GM18951 (cell line): ENCODE results near the gene C1QTNF6.
A peak's percentile ranks its signal among the peaks of the same experiment; 100 is the strongest.

Experiments
- POLR2A ChIP-seq: IDR thresholded peaks from 4 replicates; pipeline ENCODE4 v1.6.1; 2011; ENCODE audit warnings: mild to moderate bottlenecking; ENCODE audit not compliant: insufficient read length, insufficient read depth; ENCODE audit errors: extremely low read depth
- in situ Hi-C: fragments of 300-500 bp; cut with MboI; formaldehyde crosslinking; loops from one replicate; pipeline ENCODE4 v1.12.0; 2022; ENCODE audit warnings: low sequenced_read_pairs, mixed read lengths, inconsistent platforms; ENCODE audit not compliant: unreplicated experiment

C1QTNF6 gene

GRCh38 chr22:37229012-37229804, 41.2 kb upstream of the C1QTNF6 start:
- in situ Hi-C loops, result no loop called here
- TF ChIP-seq POLR2A, result no peak

- in situ Hi-C loops, result no loop called here
- no peak for TF ChIP-seq POLR2A
These were observed 40.3 kb upstream of the C1QTNF6 start for GRCh38 chr22:37228106-37229011.

GRCh38 chr22:37226514-37226913, 38.5 kb upstream of the C1QTNF6 start:
- no peak for TF ChIP-seq POLR2A
- in situ Hi-C loops, result no loop called here

GRCh38 chr22:37226087-37226486, 38.0 kb upstream of the C1QTNF6 start:
- TF ChIP-seq POLR2A, result no peak
- in situ Hi-C loops, result no loop called here

- in situ Hi-C loops, result no loop called here
- TF ChIP-seq POLR2A, result no peak
These were observed 37.4 kb upstream of the C1QTNF6 start for GRCh38 chr22:37225481-37225880.

- in situ Hi-C loops, result no loop called here
- TF ChIP-seq POLR2A, result no peak
These were observed 36.8 kb upstream of the C1QTNF6 start for GRCh38 chr22:37224757-37225420.

GRCh38 chr22:37223965-37224551, 36.0 kb upstream of the C1QTNF6 start:
- TF ChIP-seq POLR2A, result peak; percentile 33
- in situ Hi-C loops, result no loop called here

- TF ChIP-seq POLR2A, result peak; percentile 34
- in situ Hi-C loops, result no loop called here
These were observed 34.5 kb upstream of the C1QTNF6 start for GRCh38 chr22:37222440-37222971.

- in situ Hi-C loops, result no loop called here
- no peak for TF ChIP-seq POLR2A
These were observed 33.6 kb upstream of the C1QTNF6 start for GRCh38 chr22:37221424-37222333.

GRCh38 chr22:37220543-37220981, 32.5 kb upstream of the C1QTNF6 start:
- TF ChIP-seq POLR2A, result peak; percentile 34
- in situ Hi-C loops, result no loop called here

- peak; percentile 19 for TF ChIP-seq POLR2A
These were observed 31.5 kb upstream of the C1QTNF6 start for GRCh38 chr22:37219533-37219932.

More at GRCh38 chr22:37219533-37219932, 31.5 kb upstream of the C1QTNF6 start:
- in situ Hi-C loops, result no loop called here
